Bone marrow (tissue), 2 donors: Measurements from ENCODE around the gene CUL9.

Source experiments
- DNase-seq, 2 donors: peaks; one replicate each; lab custom pipeline; 2025; lab: John Stamatoyannopoulos, UW

The CUL9 gene

DNA sequence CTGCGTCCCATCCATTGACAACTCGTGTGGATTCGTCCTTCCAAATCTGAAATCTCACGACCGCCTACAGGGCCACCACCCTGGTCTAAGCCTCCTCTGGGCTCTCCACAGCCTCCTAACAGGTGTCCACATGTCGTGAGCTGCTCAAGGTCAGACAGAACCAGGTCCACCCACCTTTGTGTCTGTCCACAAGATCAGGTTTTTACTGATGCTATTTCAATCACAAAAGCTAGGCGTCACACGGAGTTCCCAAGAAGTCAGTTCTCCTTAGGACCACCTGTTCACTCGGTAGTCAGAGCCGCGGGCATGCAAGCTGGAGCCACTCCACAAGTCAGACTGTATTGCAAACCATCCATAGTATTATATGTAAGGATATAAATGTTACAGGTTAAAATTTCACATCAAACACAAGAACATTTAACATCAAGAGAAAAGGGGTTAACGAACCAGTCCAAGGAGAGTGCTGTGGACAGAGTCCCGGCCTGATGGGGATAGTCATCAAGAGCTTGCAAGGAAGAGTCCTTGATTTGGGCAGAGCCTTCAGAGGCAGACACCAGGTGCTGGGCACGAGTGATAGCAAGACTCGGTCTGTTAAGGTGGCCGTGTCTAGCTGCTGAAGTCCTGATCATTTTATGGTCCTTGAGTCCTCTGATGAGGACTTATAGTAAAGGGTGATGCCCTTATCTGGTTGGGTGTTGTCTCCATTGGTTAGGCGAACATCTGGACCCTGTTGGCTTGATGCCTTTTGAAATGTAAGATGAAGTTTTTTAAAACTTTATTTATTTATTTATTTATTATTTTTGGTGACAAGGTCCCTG, 48.0 kb downstream of the CUL9 start:
- DNase-seq = no peak

DNA sequence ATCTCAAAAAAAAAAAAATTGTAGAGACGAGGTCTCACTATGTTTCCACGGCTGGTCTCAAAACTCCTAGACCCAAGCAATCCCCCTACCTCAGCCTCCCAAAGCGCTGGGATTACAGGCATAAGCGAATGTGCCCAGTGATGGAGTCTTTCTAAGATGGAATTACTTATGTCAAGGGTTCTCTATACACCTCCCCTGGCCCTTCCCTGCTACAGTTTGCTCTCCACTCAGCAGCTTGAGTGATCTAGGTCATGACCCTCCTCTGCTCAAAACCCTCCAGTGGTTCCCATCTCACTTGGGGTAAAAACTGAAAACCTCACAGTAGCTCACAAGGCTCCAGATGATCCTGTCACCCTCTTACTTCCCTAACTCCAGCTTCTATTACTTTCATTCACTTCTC, 49.1 kb downstream of the CUL9 start:
- no peak for DNase-seq

DNA sequence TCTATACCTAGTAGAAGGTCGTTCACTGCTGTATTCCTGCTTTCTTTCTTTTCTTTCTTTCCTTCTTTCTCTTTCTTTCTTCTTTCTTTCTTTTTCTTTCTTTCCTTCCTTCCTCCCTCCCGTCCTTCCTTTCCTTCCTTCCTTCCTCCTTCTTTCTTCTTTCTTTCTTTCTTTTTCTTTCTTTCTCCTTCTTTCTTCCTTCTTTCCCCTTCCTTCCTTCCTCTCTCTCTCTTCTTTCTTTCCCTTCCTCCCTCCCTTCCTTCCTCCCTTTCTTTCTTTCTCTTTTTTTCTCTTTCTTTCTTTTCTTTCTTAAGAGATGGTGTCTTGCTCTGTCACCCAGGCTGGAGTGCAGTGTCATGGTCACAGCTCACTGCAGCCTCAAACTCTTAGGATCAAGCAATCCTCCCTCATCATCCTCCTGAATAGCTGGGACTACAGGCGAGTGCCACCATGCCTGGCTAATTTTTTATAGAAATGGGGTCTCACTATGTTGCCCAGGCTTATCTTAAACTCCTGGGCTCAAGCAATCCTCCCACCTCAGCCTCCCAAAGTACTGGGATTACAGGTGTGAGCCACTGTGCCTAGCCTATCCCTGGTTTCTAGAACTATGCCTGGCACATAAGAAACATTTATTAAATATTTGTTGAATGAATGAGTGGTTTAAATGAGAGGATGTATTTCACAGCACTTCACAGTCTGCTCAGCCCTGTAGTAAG, 49.9 kb downstream of the CUL9 start:
- no peak for DNase-seq

DNA sequence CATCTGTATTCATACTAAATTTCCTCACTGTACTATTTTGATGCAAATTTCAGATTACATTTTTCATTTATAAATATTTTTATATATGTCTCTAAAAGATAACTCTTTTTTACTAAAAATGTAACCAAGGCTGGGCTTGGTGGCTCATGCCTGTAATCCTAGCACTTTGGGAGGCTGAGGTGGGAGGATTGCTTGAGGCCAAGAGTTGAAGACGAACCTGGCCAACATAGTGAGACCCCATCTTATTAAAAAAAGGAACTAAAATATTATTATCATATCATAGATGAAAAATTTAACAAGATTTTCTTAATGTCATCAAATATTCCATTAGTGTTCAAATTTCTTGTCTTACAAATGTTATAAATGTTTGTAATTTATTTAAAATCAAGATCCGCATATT, 53.8 kb downstream of the CUL9 start:
- DNase-seq = no peak

DNA sequence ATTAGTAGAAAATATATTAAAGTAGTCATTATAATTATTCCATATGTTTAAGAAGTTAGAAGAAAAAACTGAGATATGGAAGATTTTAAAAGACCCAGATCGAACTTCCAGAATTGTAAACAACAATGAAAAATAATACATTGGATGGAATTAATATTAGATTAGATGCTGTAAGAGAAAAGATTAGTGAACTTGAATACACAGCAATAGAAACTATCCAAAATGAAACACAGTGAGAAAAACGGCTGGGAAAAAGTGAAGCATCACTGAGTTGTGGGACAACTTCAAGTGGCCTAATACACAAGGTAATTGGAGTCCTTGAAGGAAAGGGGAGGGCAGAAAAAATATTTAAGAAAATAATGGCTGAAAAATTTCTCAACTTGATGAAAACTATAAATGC, 57.1 kb downstream of the CUL9 start:
- no peak for DNase-seq

DNA sequence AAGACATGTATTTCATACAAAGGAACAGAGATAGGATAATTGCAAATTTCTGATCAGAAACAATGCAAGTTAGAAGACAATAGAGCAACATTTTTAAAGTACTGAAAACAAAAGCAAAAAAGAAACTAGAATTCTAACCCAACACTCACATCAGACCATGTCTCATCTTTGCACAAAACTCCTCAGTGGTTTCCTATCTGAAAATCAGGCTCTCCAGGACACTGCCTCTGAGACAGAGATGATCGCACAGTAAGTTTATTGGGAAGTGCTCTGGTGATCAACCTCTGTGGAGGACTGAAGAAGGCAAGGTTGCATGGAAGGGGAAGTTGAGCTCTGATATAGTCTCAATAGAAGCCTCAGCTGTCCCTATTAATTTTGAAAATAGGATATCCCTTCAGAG, 59.0 kb downstream of the CUL9 start:
- no peak for DNase-seq

DNA sequence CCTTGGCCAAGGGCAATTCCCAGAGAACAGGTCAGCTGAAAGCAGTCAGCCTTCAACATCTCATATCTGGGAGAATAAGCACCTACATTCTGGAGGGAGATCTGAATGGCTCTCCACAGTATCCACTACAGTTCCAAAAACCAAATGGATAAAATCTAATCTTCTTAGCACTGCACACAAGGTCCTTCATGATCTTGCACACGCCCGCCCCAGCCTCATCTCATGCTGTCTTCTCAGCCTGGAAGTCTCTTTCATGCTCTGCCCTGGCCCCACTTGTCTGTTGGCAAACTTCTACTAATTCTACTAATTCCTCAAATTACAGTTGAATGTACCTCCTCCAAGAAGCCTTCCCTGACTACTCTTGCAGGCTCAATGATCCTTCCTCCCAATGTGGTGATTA, 59.5 kb downstream of the CUL9 start:
- no peak for DNase-seq

DNA sequence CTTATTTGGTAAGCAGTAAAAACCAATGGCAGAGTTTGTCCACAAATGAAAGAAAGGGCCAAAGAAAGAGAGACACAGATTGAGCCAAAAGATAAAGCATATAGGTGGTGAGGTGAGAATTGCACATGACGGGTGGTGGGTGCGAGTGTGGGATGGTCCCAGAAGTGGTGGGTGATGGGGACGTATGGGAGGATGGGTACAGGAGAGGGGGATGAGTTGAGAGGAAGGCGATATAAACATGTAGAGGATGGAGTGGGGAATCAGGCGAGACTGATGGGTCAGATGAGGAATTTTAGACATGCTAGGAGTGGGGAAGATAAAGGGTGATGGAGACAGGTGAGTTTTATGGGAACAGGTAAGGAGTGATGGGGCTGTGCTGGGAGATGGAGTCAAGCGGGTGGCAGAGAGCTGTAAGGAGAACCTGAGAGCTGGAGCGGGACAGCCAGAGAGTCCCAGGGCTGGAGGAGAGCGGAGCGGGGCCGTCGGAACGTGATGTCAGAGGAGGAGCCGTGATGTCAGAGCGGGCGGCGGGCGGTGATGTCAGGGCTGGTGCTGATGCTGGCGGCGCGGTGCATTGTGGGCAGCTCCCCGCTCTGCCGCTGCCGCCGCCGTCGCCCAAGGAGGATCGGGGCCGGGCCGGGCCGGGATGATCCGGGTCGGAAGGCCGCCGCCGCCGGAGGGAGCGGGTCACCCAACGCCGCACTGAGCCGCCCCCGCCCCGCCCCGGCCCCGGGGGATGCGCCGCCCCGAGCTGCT, 61.1 kb downstream of the CUL9 start, which contains the start of gene TTBK1:
Gene TTBK1 (plus strand): TSS at position 574 of the 756 bp plus-strand sequence. CDS start 3,180 bp downstream, outside the sequence.
- no peak for DNase-seq

DNA sequence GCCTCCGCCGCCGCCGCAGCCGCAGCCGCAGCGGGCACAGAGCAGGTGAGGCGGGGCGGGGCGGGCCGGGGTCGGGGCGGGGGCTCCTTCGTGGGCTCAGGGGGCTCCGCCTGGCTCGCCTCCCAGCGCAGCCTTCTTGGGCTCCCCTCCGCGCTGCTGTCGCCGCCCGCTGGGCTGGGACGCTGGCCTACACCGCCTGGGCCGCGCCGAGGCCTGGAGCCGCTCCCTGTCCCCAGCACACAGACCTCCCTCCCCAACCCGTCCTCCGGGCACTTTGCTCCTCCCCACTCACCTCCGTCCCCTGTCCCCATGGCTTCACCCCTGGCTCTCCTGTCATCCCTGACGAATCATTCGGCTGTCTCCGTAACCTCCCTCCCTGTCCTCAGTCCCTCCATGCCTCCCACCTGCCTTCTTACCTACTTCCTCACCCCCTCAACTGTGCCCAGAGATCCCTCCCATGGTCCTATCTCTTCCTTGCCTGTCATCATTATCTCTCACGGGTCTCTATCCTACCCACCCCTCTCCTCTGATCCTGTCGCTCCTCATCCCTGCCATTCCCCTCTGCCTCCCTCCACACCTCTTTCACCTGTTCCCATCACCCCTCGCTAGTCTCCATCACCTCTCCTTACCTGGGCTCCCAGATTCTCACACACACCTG, 61.8 kb downstream of the CUL9 start:
- no peak for DNase-seq

DNA sequence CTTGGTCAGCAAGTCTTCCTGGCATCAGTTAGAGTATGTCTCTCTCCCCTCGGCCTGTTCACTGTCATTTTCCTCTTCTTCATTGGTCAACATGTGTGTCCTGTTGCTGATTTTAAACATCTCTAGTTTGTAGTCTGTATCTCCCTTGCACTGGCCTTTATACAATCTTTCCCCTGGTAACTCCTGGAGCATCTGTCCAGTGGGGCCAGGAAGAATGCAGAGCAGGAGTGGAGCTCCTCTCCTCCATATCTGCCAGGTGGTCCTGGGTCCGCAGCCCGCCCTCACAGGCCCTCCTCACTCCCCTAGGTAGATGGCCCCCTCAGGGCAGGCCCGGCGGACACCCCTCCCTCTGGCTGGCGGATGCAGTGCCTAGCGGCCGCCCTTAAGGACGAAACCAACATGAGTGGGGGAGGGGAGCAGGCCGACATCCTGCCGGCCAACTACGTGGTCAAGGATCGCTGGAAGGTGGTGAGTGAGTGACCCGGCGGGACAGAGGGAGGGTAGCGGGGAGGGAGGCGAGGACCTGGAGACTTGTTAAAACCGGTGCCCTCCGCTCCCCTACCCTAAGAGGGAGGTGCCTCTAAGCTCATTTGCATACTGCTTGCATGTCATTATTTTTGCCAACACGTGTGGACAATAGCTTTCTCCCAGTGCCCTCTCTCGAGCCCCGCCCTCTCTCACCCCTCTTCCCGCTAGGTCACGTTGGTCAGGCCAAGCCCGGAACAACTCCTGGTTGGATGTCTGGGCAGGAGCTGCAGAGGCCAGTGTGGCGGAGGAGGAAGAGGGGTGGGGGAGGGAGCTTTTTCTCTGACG, 64.5 kb downstream of the CUL9 start:
- no peak for DNase-seq

DNA sequence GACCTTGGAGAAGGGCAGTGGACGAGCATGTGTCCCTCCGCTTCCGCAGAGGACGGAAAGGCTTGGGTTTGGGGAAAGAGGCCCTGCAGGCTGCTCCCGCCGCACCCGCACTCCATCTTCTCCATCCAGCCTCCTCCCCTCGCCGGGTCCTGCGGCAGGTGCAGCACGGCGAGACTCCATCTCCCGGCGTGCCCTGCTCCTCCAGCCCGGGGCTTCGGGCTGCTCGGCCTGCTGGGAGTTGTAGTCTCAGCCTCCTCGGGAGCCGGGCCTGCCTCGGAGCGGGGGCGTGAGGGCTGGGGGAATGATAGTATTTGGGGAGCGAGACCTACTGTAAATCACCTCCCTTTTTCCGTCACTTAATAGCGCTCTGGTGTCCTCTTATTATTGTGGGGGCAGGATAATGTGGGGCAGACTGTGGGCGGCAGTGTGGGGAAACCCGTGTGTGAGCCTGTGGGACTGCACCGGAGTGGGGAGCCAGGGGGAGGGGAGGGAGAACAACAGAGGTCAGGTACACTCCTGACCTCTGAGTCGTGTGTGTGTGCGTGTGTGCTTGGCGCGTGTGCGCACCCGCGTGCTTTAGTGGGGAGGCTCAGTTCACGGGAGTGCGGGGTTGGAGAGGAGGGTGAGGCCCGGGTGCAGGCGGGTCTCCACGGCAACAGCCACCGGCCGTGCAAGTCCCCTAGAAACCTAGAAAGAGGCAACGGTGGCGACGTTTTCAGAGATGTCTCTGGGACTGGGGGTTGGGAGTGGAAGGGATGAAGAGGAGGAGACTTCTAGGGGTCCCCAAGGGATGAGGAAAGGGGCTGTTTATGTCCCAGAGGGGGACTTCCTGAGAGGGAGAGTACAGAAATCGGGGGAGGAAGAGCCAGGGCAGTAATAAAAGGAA, 65.4 kb downstream of the CUL9 start:
- peak in 1 of 2 donors; percentile 28 for DNase-seq

DNA sequence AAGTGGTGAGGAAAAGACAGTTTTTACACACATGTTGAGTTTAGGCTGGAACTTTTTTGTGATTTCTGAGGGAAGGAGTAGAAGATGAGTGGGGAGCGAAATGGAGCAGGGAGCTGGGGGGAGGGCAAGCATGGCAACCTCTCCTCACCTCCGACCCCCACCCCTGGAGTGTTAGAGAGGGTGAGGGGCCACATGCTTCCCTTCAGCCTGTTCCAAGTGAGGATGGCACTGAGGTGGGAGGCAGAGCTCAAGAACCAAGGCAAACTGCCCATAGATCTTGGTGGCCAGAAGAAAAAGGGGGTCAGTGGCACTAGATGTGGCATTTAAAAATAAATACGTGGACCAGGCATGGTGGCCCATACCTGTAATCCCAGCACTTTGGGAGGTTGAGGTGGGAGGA, 66.1 kb downstream of the CUL9 start:
- no peak for DNase-seq

DNA sequence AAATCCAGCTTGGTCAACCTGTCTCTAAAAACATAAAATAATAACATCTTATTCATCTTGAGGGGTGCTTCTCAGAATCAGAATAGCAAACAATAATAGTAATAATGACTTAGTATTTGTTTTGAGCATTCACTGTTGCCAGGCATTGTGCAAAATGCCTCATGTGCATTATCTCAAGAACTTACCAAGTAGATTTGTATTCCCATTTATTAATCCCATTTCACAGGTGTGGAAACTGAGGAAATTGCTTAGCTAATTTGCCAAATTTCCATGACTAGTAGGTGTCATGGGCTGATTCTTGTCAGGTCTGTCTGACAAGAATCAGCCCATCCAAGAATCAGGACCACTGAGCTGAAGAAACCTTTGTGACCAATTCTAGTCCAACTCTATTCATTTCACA, 66.8 kb downstream of the CUL9 start:
- DNase-seq = no peak

DNA sequence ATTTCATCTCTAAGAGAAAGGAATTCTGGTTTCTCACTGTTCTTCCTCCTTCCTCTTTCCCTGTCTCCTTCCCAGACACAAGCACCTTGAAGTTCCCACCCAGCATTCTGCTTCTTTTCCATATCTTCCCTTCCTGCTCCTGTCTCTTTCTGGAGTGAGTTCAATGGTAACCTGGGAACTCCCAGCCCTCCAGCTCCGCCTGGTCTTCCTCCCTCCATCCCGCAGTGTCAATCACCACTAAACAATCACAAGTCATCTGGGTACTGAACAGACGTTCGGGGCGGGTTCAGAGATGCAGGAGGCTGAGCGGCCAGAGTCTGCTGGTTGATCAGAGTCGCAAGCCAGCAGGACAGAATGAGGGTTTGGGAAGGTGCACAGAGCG, 69.0 kb downstream of the CUL9 start:
- DNase-seq = no peak

DNA sequence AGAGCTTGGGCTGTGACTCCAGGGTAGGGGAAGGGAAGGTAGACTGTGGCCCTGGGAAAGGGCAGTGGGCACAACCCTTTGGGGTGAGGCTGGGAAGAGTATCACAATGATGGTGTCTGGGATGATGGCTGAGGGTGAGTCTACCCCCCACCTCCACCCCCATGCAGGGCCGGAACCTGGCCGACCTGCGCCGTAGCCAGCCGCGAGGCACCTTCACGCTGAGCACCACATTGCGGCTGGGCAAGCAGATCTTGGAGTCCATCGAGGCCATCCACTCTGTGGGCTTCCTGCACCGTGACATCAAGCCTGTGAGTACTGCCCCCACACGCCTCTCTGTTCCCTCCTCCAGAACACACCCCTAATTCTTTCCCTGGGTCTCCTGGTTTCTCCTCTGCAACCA, 71.4 kb downstream of the CUL9 start:
- no peak for DNase-seq

DNA sequence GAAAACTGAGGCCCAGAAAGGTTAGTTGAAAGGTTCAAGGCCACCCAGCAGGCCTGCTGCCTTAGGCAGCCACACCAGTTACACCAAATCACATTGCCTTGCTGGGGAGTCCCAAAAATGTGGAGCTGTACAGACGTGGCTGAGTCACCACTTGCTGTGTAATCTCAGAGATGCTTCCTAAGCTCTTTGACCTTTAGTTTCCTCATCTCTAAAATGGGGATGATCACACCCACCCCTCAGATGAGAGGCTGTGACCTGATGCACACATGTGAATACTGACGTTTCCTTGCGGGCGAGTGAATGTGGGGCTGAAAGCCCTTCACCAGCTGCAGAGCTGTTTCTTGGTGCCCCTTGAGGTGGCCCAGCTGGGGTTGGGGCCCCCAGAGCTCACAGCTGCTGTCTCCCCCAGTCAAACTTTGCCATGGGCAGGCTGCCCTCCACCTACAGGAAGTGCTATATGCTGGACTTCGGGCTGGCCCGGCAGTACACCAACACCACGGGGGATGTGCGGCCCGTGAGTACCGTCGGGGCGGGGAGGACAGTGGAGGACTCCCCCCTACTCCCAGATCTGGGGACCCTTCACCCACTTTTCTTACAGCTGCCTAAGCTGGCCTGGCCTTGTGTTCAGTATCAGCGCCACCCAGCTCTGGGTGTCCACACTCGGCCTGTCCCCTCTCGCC, 72.3 kb downstream of the CUL9 start:
- DNase-seq = no peak

DNA sequence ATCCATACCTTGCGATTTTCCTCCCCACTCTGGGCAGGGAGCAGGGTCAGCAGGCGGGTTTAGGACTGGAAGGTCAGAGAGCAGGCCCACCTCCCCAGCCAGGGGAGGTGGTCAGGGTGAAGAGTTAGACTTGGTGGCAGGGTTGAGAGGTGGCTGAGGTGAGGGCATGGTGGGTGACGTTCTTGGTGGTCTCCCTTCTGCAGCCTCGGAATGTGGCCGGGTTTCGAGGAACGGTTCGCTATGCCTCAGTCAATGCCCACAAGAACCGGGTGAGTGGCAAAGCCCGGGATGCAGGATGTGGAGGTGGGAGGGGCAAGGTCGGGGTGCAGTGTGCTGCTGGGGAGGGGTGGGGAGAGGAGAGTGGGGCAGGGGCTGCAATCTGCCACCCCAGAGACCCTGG, 72.8 kb downstream of the CUL9 start:
- no peak for DNase-seq

DNA sequence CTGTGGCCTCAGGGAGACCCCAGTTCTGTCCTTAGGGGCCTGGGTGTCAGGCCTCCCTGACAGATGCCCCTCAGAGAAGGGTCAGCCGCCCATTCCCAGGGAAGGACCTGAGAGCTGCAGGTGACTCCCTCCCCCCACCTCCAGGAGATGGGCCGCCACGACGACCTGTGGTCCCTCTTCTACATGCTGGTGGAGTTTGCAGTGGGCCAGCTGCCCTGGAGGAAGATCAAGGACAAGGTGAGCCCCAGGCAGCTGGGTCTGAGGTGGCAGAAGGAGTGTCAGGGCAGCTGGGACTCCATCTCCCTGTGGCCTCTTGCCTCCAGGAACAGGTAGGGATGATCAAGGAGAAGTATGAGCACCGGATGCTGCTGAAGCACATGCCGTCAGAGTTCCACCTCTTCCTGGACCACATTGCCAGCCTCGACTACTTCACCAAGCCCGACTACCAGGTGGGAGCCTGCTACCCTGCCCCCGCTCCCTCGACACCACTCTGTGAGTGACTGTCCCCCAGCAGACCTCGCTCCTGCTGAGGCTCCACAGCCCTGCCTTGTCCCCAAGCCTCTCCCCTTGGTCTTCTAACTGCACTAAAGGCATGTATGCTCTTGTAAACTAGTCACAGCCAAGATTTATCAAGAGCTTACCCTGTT, 73.5 kb downstream of the CUL9 start:
- no peak for DNase-seq

DNA sequence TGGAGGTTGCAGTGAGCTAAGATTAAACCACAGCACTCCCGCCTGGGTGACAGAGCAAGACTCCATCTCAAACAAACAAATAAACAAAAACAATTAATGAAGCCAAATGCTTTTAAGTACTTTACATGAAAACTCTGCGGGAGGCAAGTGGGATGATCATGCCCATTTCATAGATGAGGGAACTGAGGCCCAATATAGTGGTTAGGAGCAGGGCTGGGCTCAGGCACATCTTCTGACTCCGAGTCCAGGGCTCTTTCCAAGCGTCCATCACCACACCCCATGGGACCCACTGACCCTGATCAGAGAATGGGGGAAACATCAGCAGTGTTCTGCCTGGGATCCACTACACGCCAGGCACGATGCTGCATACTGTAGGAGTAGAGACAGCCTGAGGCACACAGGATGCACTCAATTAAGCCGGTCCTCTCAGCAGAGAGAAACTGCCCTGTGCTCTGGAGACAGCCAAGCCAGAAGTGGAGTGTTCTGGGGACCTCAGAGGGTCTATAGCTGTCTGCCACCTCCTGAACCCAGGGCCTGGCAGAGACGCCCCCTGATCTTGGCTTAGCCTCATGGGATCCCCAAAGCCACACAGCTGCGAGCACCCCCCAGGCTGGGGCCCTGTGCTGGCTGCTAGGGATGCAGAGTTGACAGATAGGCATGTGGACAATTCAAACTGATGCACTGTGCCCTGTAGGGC, 74.8 kb downstream of the CUL9 start:
- no peak for DNase-seq
